ENCODE measurements around the gene TIMM21. TPM values are rescaled to one million over a fixed set of nuclear protein-coding genes. Genes with fewer than 3 reads are reported as not detected.

Gene TIMM21
- total RNA-seq, 4 donors from 2014 or later, result 10.5 to 38.1 (median 22.0) TPM

GRCh38 chr18:74131124-74131523, 17.2 kb upstream of the TIMM21 start:
- WGBS, 2 donors (ENCODE audit: low coverage in 1 of 2), result 82% methylated on average over 3 of the region's 3 CpGs
- no peaks in the 10 kb centered on the region for H3K9me3 ChIP-seq
- H3K4me1 ChIP-seq, result no peaks in the 10 kb centered on the region
- in situ Hi-C loops (cut with MboI; ENCODE audit: low pct_ligation_motif_present in 1 of 4, low pct_unique_long_range_greater_than_20kb in 1 of 4, low sequenced_read_pairs in 3 of 4), result no loop called here
- no peak for DNase-seq
- no peaks in the 10 kb centered on the region for H3K27me3 ChIP-seq
- no peak overlapping the region for H3K4me3 ChIP-seq
- H3K36me3 ChIP-seq, result no peaks in the 10 kb centered on the region
- H3K27ac ChIP-seq, result no peak overlapping the region
- intact Hi-C loops (cut with DNase I; ENCODE audit: low total_unique reads), result no loop called here
- TF ChIP-seq POLR2AphosphoS5 (IDR thresholded peaks at IDR 0.05) (no peak), EP300 (IDR thresholded peaks at IDR 0.05; ENCODE audit: low read depth) (no peak), POLR2A (IDR thresholded peaks at IDR 0.05) (no peak), CTCF (IDR thresholded peaks at IDR 0.05) (no peak)

DNA sequence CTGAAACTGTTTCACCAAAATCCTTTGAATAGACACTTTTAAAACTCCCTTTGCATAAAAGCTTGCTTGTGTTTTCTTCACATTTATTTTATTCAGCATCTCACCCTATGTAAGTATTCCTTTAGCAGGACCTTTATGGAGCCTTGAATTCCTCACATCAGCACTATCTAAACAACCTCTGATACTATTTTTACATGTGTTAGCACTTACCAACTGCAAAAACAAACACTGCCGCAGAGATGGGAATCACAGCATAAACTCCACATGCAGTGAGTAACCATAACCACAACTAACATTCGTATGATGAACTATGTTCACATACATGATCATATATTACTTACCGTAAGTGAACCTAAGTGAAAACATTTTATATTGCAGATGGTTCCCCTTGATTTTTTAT, 16.1 kb upstream of the TIMM21 start:
- no peak overlapping the region for H3K27ac ChIP-seq
- H3K4me3 ChIP-seq, result no peak overlapping the region
- H3K4me1 ChIP-seq, result no peaks in the 10 kb centered on the region
- no peak for TF ChIP-seq POLR2AphosphoS5 (IDR thresholded peaks at IDR 0.05)
- no peak for TF ChIP-seq CTCF (IDR thresholded peaks at IDR 0.05)
- TF ChIP-seq EP300 (IDR thresholded peaks at IDR 0.05; ENCODE audit: low read depth), result no peak
- TF ChIP-seq POLR2A (IDR thresholded peaks at IDR 0.05), result no peak
- H3K9me3 ChIP-seq, result no peaks in the 10 kb centered on the region
- H3K27me3 ChIP-seq, result peaks cover under 1% of the 10 kb centered on the region
- no peak for DNase-seq
- WGBS, 2 donors (ENCODE audit: low coverage in 1 of 2), result 63 to 64% methylated on average over 3 of the region's 3 CpGs
- H3K36me3 ChIP-seq, result no peaks in the 10 kb centered on the region
- in situ Hi-C loops (cut with MboI; ENCODE audit: low pct_ligation_motif_present in 1 of 4, low pct_unique_long_range_greater_than_20kb in 1 of 4, low sequenced_read_pairs in 3 of 4) (no loop called here), intact Hi-C loops (cut with DNase I; ENCODE audit: low total_unique reads) (no loop called here)

DNA sequence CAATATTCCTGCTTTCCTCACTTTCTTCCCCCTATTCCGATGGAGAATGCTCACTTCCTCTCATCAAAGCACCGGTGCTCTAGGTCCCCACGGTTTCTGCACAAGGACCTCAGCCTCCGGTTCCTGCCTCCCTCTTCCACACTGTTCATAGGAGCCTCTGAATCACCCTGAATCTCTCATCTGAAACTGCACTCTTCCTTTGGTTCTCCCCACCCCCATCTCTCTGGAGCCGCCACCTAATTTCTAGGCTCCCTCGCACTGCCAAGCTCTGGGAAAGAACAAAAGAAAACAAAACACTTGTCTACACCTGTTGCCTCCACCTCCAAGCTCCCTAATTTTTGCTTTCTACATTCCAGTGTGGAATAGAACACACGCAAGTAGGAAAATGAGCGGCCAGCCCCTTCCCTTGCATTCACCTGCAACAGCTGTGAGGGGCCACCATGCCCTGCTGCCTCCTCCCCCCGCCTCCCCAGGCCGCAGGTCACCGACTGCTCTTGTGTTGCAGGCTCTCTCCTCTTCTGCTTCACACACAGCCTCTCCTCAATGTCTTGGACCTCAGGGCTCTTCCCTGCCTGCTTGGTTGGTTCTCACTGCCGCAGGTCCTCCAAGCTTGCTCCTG, 10.3 kb upstream of the TIMM21 start:
- Histone ChIP-seq H3K4me3 (no peak overlapping the region), H3K27me3 (peaks cover 13% of the 10 kb centered on the region), H3K9me3 (no peaks in the 10 kb centered on the region), H3K4me1 (no peaks in the 10 kb centered on the region), H3K27ac (no peak overlapping the region), H3K36me3 (no peaks in the 10 kb centered on the region)
- intact Hi-C loops (cut with DNase I; ENCODE audit: low total_unique reads) (no loop called here), in situ Hi-C loops (cut with MboI; ENCODE audit: low pct_ligation_motif_present in 1 of 4, low pct_unique_long_range_greater_than_20kb in 1 of 4, low sequenced_read_pairs in 3 of 4) (no loop called here)
- 91 to 100% methylated on average over 1 to 12 of the region's 12 CpGs for WGBS, 2 donors (ENCODE audit: low coverage in 1 of 2)
- no peak for DNase-seq
- TF ChIP-seq POLR2A (IDR thresholded peaks at IDR 0.05), result no peak
- TF ChIP-seq CTCF (IDR thresholded peaks at IDR 0.05), result no peak
- no peak for TF ChIP-seq EP300 (IDR thresholded peaks at IDR 0.05; ENCODE audit: low read depth)
- no peak for TF ChIP-seq POLR2AphosphoS5 (IDR thresholded peaks at IDR 0.05)

GRCh38 chr18:74139411-74139810, 8.9 kb upstream of the TIMM21 start:
- no peaks in the 10 kb centered on the region for H3K36me3 ChIP-seq
- H3K27me3 ChIP-seq, result peaks cover 13% of the 10 kb centered on the region
- TF ChIP-seq POLR2A (IDR thresholded peaks at IDR 0.05), result no peak
- no peak for TF ChIP-seq POLR2AphosphoS5 (IDR thresholded peaks at IDR 0.05)
- TF ChIP-seq EP300 (IDR thresholded peaks at IDR 0.05; ENCODE audit: low read depth), result no peak
- no peak for TF ChIP-seq CTCF (IDR thresholded peaks at IDR 0.05)
- H3K9me3 ChIP-seq, result no peaks in the 10 kb centered on the region
- DNase-seq, result no peak
- no peaks in the 10 kb centered on the region for H3K4me1 ChIP-seq
- 77 to 80% methylated on average over 1 to 2 of the region's 2 CpGs for WGBS, 2 donors (ENCODE audit: low coverage in 1 of 2)
- intact Hi-C loops (cut with DNase I; ENCODE audit: low total_unique reads) (no loop called here), in situ Hi-C loops (cut with MboI; ENCODE audit: low pct_ligation_motif_present in 1 of 4, low pct_unique_long_range_greater_than_20kb in 1 of 4, low sequenced_read_pairs in 3 of 4) (no loop called here)
- H3K27ac ChIP-seq, result no peak overlapping the region
- H3K4me3 ChIP-seq, result no peak overlapping the region

Data from transverse colon (tissue), 4 donors.